NT2/D1 (cell line): Measurements from ENCODE around the gene SGK1.

Source experiments
- DNase-seq: peaks from one replicate; pipeline ENCODE4 v3.0.0-alpha.2; 2011; ENCODE audit warnings: low read depth, low spot score
- H3K27me3 ChIP-seq: 2 replicates; pipeline ENCODE4 v1.6.0; 2011; ENCODE audit warnings: mild to moderate bottlenecking; ENCODE audit not compliant: insufficient read length, insufficient read depth
- H3K36me3 ChIP-seq: 2 replicates; pipeline ENCODE4 v1.6.1; 2011; ENCODE audit warnings: mild to moderate bottlenecking, low read length, mixed read lengths; ENCODE audit not compliant: insufficient read depth, insufficient read length
- H3K4me1 ChIP-seq: 2 replicates; pipeline ENCODE4 v1.5.1; 2011; ENCODE audit not compliant: insufficient read depth, insufficient read length
- H3K4me3 ChIP-seq: 2 replicates; pipeline ENCODE4 v1.5.1; 2011; ENCODE audit warnings: low read depth; ENCODE audit not compliant: insufficient read length
- H3K9ac ChIP-seq: 2 replicates; pipeline ENCODE4 v1.6.0; 2011; ENCODE audit warnings: low read depth; ENCODE audit not compliant: insufficient read length
- H3K9me3 ChIP-seq: 2 replicates; pipeline ENCODE4 v1.5.1; 2011; ENCODE audit warnings: mild to moderate bottlenecking, low read length; ENCODE audit not compliant: insufficient read depth
- SUZ12 ChIP-seq: IDR thresholded peaks from 2 replicates; pipeline ENCODE4 v1.6.1; 2011; ENCODE audit not compliant: insufficient read length, insufficient read depth; ENCODE audit errors: extremely low read depth
- YY1 ChIP-seq: IDR thresholded peaks from 2 replicates; pipeline ENCODE4 v1.6.1; 2011; ENCODE audit not compliant: insufficient read length, insufficient read depth
- ZNF274 ChIP-seq: IDR thresholded peaks from 2 replicates; pipeline ENCODE4 v1.6.1; 2011; ENCODE audit warnings: mild to moderate bottlenecking, low read depth, low read length

Gene SGK1

DNA sequence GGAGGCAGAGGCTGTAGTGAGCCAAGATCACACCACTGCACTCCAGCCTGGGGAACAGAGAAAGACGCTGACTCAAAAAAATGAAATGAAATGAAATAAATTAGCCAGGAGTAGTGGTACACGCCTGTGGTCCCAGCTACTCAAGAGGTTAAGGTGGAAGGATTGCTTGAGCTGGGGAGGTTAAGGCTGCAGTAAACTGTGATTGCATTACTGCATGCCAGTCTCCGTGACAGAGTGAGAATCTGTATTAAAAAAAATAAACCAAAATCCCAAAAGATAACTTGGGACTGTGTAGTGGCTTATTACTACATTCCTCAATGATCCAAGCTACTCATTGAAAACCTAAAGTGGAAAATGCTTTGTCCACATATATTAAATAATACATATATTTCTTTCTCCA lies 87.0 kb downstream of the SGK1 start:
- Histone ChIP-seq H3K9me3 (no peaks in the 10 kb centered on the region), H3K27me3 (no peaks in the 10 kb centered on the region), H3K4me3 (no peak overlapping the region), H3K4me1 (no peaks in the 10 kb centered on the region), H3K9ac (no peak overlapping the region), H3K36me3 (no peaks in the 10 kb centered on the region)
- TF ChIP-seq SUZ12: no peak
- TF ChIP-seq YY1: no peak
- TF ChIP-seq ZNF274: no peak
- no peak for DNase-seq

DNA sequence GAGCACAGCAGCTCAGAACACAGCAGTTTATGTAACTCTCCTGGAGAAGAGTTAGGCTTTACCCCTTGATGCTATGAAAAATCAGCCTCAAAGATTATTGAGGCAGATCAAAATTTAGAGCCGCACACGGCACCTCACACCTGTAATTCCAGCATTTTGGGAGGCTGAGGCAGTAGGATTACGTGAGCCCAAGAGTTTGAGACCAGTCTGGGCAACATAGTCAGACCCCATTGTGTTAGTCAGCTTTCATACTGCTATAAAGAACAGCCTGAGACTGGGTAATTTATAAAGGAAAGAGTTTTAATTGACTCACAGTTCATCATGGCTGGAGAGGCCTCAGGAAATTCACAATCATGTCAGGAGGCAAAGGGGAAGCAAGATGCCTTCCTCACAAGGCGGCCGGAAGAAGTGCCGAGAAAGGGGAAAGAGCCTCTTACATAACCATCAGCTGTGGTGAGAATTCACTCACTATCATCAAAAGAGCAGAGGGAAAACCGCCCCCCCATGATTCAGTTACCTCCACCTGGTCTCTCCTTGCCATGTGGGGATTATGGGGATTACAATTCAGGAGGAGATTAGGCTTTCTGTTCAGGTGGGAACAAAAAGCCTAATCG lies 87.7 kb downstream of the SGK1 start:
- H3K4me3 ChIP-seq: no peak overlapping the region
- H3K27me3 ChIP-seq: no peaks in the 10 kb centered on the region
- no peak for DNase-seq
- TF ChIP-seq SUZ12 (no peak), YY1 (no peak), ZNF274 (no peak)
- no peaks in the 10 kb centered on the region for H3K36me3 ChIP-seq
- H3K9me3 ChIP-seq: no peaks in the 10 kb centered on the region
- H3K9ac ChIP-seq: no peak overlapping the region
- no peaks in the 10 kb centered on the region for H3K4me1 ChIP-seq

DNA sequence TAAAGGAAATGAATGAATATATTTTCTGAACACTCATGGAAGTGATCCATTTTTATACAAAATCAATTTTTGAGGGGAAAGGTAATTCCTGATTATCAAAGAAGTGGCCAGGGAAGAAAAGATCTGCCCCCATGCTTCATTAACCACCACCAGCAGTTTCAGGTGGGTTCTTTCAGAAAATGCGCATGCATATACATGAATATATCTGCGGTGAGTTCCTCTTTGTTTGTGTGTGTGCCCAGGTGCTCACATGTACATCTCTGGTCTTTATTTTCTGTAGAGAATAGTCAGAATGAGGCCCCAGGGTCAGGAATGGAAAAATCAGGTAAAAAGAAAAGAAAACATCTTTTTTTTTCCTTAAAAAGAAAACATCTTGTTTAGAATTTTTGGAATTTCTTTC lies 88.4 kb downstream of the SGK1 start:
- H3K9ac ChIP-seq: no peak overlapping the region
- no peaks in the 10 kb centered on the region for H3K36me3 ChIP-seq
- H3K27me3 ChIP-seq: no peaks in the 10 kb centered on the region
- no peaks in the 10 kb centered on the region for H3K9me3 ChIP-seq
- no peaks in the 10 kb centered on the region for H3K4me1 ChIP-seq
- H3K4me3 ChIP-seq: no peak overlapping the region
- DNase-seq: no peak
- no peak for TF ChIP-seq SUZ12
- TF ChIP-seq YY1: no peak
- no peak for TF ChIP-seq ZNF274

DNA sequence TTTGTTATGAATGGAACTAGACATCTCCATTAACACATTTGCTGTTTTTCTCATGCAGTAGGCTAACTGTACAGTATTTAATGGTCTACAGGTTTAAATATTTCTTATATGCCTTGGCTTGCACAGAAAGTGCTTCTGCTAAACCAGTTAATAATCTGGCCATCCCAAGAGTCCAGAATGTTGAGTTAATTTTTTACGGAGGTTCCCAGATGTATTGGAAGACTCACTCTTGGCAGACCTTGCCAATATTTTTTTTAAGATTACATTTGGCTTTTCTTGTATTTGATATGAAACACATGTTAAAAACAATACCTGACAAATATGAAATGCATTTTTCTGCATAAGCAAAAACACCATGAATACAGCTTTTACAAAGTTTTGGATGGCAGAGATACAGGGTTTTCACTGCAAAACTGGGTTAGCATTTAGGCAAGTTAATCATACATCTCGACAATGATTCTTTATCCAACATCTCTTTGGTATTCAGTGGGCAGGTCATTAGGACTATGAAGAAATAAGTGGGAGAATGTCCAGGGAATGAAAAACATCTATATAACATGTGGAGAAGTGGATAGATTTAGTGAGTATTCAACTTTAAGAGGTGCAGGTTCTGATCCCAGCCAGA lies 94.0 kb downstream of the SGK1 start:
- Histone ChIP-seq H3K4me1 (no peaks in the 10 kb centered on the region), H3K4me3 (no peak overlapping the region), H3K9ac (no peak overlapping the region), H3K9me3 (no peaks in the 10 kb centered on the region), H3K27me3 (no peaks in the 10 kb centered on the region), H3K36me3 (no peaks in the 10 kb centered on the region)
- no peak for TF ChIP-seq YY1
- TF ChIP-seq ZNF274: no peak
- no peak for TF ChIP-seq SUZ12
- no peak for DNase-seq

DNA sequence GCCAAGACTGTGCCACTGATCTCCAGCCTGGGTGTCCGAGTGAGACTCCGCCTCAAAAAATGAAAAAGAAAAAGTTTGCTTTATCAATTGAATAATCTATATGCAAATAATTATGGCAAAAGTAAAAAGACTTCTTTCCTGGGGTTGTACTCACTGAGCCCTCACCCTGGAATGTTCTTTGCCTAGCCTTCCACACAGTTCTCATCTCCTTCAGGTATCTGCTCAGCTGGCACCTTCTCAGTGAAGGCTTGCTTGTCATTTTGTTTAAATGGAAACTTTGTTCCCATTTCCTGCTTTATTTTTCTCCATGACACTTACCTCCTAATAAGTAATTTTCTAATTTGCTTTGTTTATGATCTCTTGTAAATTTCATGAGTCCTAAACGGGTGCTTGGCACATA lies 96.7 kb downstream of the SGK1 start:
- TF ChIP-seq ZNF274 (no peak), SUZ12 (no peak), YY1 (no peak)
- Histone ChIP-seq H3K9me3 (no peaks in the 10 kb centered on the region), H3K36me3 (no peaks in the 10 kb centered on the region), H3K9ac (no peak overlapping the region), H3K27me3 (no peaks in the 10 kb centered on the region), H3K4me1 (no peaks in the 10 kb centered on the region), H3K4me3 (no peak overlapping the region)
- no peak for DNase-seq

DNA sequence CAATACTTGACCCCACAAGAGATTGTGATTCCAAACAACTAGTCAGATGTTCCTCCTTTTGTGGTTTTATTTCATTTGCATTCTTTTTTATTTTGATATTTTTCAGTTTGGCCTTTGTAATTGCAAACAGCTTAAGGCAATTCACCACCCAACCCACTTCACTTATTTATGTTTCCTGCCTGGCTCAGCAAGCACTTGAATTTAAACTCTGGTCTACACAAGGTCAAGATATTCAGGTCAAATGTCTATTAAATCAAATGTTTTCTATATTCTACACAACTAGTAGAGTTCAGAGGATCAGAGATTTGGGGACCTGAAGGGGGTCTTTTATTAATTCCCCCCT lies 100.1 kb downstream of the SGK1 start:
- Histone ChIP-seq H3K27me3 (no peaks in the 10 kb centered on the region), H3K4me1 (no peaks in the 10 kb centered on the region), H3K9me3 (no peaks in the 10 kb centered on the region), H3K4me3 (no peak overlapping the region), H3K36me3 (no peaks in the 10 kb centered on the region), H3K9ac (no peak overlapping the region)
- TF ChIP-seq SUZ12 (no peak), YY1 (no peak), ZNF274 (no peak)
- DNase-seq: no peak

DNA sequence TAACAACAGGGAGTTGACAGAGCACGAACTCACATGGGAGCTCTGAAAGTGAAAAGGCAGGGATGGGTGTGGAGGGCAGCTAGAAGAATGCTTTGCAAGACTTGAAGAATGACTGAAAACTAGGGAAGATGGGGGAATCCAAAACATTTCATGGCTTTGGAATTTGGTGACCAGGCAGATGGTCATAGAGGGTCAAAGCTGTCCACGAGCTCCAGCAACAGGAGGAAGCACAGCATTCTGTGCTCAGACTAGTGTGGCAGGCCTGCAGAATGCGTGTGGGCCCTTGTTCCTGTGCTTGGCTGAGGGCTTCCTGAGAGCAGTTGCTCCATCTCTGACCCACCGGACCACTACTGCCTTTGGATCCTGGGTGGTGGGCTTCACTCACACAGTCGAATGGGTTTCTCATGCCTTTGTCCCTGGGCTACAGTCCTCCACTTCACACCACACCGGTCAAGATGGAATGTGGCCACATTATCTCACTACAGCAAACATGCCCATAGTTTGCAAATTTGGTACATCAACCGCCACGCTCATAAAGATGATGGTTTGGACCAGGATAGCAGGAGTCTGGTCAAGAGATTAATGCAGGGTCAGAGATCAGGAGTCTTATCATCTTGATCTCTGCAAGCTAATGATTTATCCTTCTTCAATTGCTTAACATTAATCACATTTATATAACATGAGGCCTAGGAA lies 100.7 kb downstream of the SGK1 start:
- H3K36me3 ChIP-seq: no peaks in the 10 kb centered on the region
- no peaks in the 10 kb centered on the region for H3K4me1 ChIP-seq
- no peaks in the 10 kb centered on the region for H3K27me3 ChIP-seq
- DNase-seq: no peak
- H3K4me3 ChIP-seq: no peak overlapping the region
- H3K9ac ChIP-seq: no peak overlapping the region
- TF ChIP-seq ZNF274: no peak
- H3K9me3 ChIP-seq: no peaks in the 10 kb centered on the region
